Activated T-helper 1 cell treated with anti-CD3 and anti-CD28 coated beads, Interleukin-12 subunit alpha, Interleukin-12 subunit beta, Interleukin-2, Interleukin-4 antibody, amounts not matched to agents 30 ng/mL and 10 ng/mL and 1 ng/mL, durations not matched to agents 14 hours and 24 hours and 36 hours (primary cell): ENCODE measurements around the gene CCDC85C. TPM values are rescaled to one million over a fixed set of nuclear protein-coding genes. Genes with fewer than 3 reads are reported as not detected.
A peak's percentile ranks its signal among the peaks of the same experiment; 100 is the strongest.

Experiments used
- DNase-seq: peaks from one replicate; pipeline ENCODE4 v3.0.0; 2021; ENCODE audit warnings: low spot score
- H3K27ac Mint-ChIP-seq: one replicate; pipeline ENCODE4 v1.8.0; 2021; ENCODE audit warnings: mild to moderate bottlenecking, mixed read lengths
- H3K27me3 Mint-ChIP-seq: one replicate; pipeline ENCODE4 v1.8.0; 2022; ENCODE audit warnings: mild to moderate bottlenecking, moderate library complexity, mixed read lengths; ENCODE audit not compliant: insufficient read depth
- H3K36me3 Mint-ChIP-seq: one replicate; pipeline ENCODE4 v1.8.0; 2021; ENCODE audit warnings: low read depth, mixed read lengths
- H3K4me1 Mint-ChIP-seq: one replicate; pipeline ENCODE4 v1.8.0; 2021; ENCODE audit warnings: low read depth, mixed read lengths
- H3K4me3 Mint-ChIP-seq: one replicate; pipeline ENCODE4 v1.8.0; 2021; ENCODE audit warnings: mild to moderate bottlenecking, moderate library complexity, mixed read lengths
- H3K9me3 Mint-ChIP-seq: one replicate; pipeline ENCODE4 v1.8.0; 2021; ENCODE audit warnings: mixed read lengths
- intact Hi-C: fragments of 100-400 bp; cut with micrococcal nuclease; formaldehyde crosslinking; loops from one replicate; pipeline ENCODE4 v1.15.1; 2024
- total RNA-seq: library from RNA; stranded (reverse); gene quantifications from 2 replicates; pipeline ENCODE4 v1.2.3, GENCODE V29; 2022

The CCDC85C gene
- total RNA-seq, 1 donor from 2014 or later: 7.4 TPM

- Mint-ChIP-seq H3K27ac (peak overlapping the region; percentile 88), H3K9me3 (no peaks in the 10 kb centered on the region), H3K4me1 (peaks cover 55% of the 10 kb centered on the region), H3K36me3 (peaks cover 4% of the 10 kb centered on the region), H3K27me3 (no peaks in the 10 kb centered on the region), H3K4me3 (peak overlapping the region; percentile 99)
- intact Hi-C loops: no loop called here
- no peak for DNase-seq
These were observed 124.7 kb downstream of the CCDC85C start for GRCh38 chr14:99479160-99479905.

- intact Hi-C loops: no loop called here
- H3K36me3 Mint-ChIP-seq: peaks cover 4% of the 10 kb centered on the region
- no peak for DNase-seq
- H3K4me1 Mint-ChIP-seq: peaks cover 44% of the 10 kb centered on the region
- H3K27me3 Mint-ChIP-seq: no peaks in the 10 kb centered on the region
- no peak overlapping the region for H3K4me3 Mint-ChIP-seq
- H3K9me3 Mint-ChIP-seq: no peaks in the 10 kb centered on the region
- H3K27ac Mint-ChIP-seq: no peak overlapping the region
These were observed 125.9 kb downstream of the CCDC85C start for GRCh38 chr14:99478128-99478527.

- Mint-ChIP-seq H3K4me1 (peaks cover 31% of the 10 kb centered on the region), H3K27ac (no peak overlapping the region), H3K4me3 (no peak overlapping the region), H3K27me3 (no peaks in the 10 kb centered on the region), H3K36me3 (peaks cover 4% of the 10 kb centered on the region), H3K9me3 (no peaks in the 10 kb centered on the region)
- no peak for DNase-seq
- intact Hi-C loops: no loop called here
These were observed 127.1 kb downstream of the CCDC85C start for GRCh38 chr14:99476864-99477263.

- intact Hi-C loops: no loop called here
- Mint-ChIP-seq H3K27me3 (no peaks in the 10 kb centered on the region), H3K27ac (no peak overlapping the region), H3K4me1 (peaks cover 30% of the 10 kb centered on the region), H3K9me3 (no peaks in the 10 kb centered on the region), H3K36me3 (peaks cover 4% of the 10 kb centered on the region), H3K4me3 (no peak overlapping the region)
- DNase-seq: no peak
These were observed 128.3 kb downstream of the CCDC85C start for GRCh38 chr14:99475660-99476059.

GRCh38 chr14:99475179-99475578 lies 128.8 kb downstream of the CCDC85C start:
- intact Hi-C loops: no loop called here
- peaks cover 4% of the 10 kb centered on the region for H3K36me3 Mint-ChIP-seq
- no peaks in the 10 kb centered on the region for H3K9me3 Mint-ChIP-seq
- peaks cover 30% of the 10 kb centered on the region for H3K4me1 Mint-ChIP-seq
- H3K27ac Mint-ChIP-seq: no peak overlapping the region
- DNase-seq: no peak
- H3K4me3 Mint-ChIP-seq: no peak overlapping the region
- H3K27me3 Mint-ChIP-seq: no peaks in the 10 kb centered on the region

GRCh38 chr14:99473458-99473857 lies 130.5 kb downstream of the CCDC85C start:
- DNase-seq: no peak
- H3K27ac Mint-ChIP-seq: no peak overlapping the region
- no peak overlapping the region for H3K4me3 Mint-ChIP-seq
- peaks cover 21% of the 10 kb centered on the region for H3K4me1 Mint-ChIP-seq
- H3K9me3 Mint-ChIP-seq: no peaks in the 10 kb centered on the region
- H3K36me3 Mint-ChIP-seq: peaks cover 4% of the 10 kb centered on the region
- intact Hi-C loops: no loop called here
- no peaks in the 10 kb centered on the region for H3K27me3 Mint-ChIP-seq

GRCh38 chr14:99472937-99473336 lies 131.1 kb downstream of the CCDC85C start:
- H3K9me3 Mint-ChIP-seq: no peaks in the 10 kb centered on the region
- no peaks in the 10 kb centered on the region for H3K27me3 Mint-ChIP-seq
- no peaks in the 10 kb centered on the region for H3K36me3 Mint-ChIP-seq
- H3K4me1 Mint-ChIP-seq: peaks cover 20% of the 10 kb centered on the region
- intact Hi-C loops: no loop called here
- H3K4me3 Mint-ChIP-seq: no peak overlapping the region
- H3K27ac Mint-ChIP-seq: no peak overlapping the region
- DNase-seq: no peak

GRCh38 chr14:99471731-99472130 lies 132.3 kb downstream of the CCDC85C start:
- no peaks in the 10 kb centered on the region for H3K36me3 Mint-ChIP-seq
- DNase-seq: no peak
- H3K27me3 Mint-ChIP-seq: no peaks in the 10 kb centered on the region
- no peak overlapping the region for H3K4me3 Mint-ChIP-seq
- intact Hi-C loops: no loop called here
- peaks cover 21% of the 10 kb centered on the region for H3K4me1 Mint-ChIP-seq
- no peak overlapping the region for H3K27ac Mint-ChIP-seq
- H3K9me3 Mint-ChIP-seq: no peaks in the 10 kb centered on the region

- intact Hi-C loops: no loop called here
- no peak overlapping the region for H3K4me3 Mint-ChIP-seq
- no peak overlapping the region for H3K27ac Mint-ChIP-seq
- H3K27me3 Mint-ChIP-seq: no peaks in the 10 kb centered on the region
- no peaks in the 10 kb centered on the region for H3K9me3 Mint-ChIP-seq
- no peak for DNase-seq
- peaks cover 13% of the 10 kb centered on the region for H3K4me1 Mint-ChIP-seq
- H3K36me3 Mint-ChIP-seq: peaks cover 3% of the 10 kb centered on the region
These were observed 135.0 kb downstream of the CCDC85C start for GRCh38 chr14:99468836-99469592.

- intact Hi-C loops: no loop called here
- peaks cover 8% of the 10 kb centered on the region for H3K36me3 Mint-ChIP-seq
- no peak overlapping the region for H3K4me3 Mint-ChIP-seq
- no peaks in the 10 kb centered on the region for H3K27me3 Mint-ChIP-seq
- no peaks in the 10 kb centered on the region for H3K9me3 Mint-ChIP-seq
- DNase-seq: no peak
- H3K27ac Mint-ChIP-seq: no peak overlapping the region
- H3K4me1 Mint-ChIP-seq: peaks cover 13% of the 10 kb centered on the region
These were observed 135.9 kb downstream of the CCDC85C start for GRCh38 chr14:99468081-99468480.

GRCh38 chr14:99467336-99468078 lies 136.5 kb downstream of the CCDC85C start:
- DNase-seq: no peak
- no peak overlapping the region for H3K4me3 Mint-ChIP-seq
- intact Hi-C loops: no loop called here
- H3K9me3 Mint-ChIP-seq: no peaks in the 10 kb centered on the region
- H3K27me3 Mint-ChIP-seq: no peaks in the 10 kb centered on the region
- peaks cover 9% of the 10 kb centered on the region for H3K36me3 Mint-ChIP-seq
- H3K27ac Mint-ChIP-seq: no peak overlapping the region
- H3K4me1 Mint-ChIP-seq: peaks cover 13% of the 10 kb centered on the region

- Mint-ChIP-seq H3K9me3 (no peaks in the 10 kb centered on the region), H3K4me1 (peaks cover 13% of the 10 kb centered on the region), H3K27me3 (no peaks in the 10 kb centered on the region), H3K27ac (no peak overlapping the region), H3K4me3 (no peak overlapping the region), H3K36me3 (peaks cover 15% of the 10 kb centered on the region)
- intact Hi-C loops: no loop called here
- no peak for DNase-seq
These were observed 137.2 kb downstream of the CCDC85C start for GRCh38 chr14:99466758-99467157.

GRCh38 chr14:99465288-99465687 lies 138.7 kb downstream of the CCDC85C start:
- no peaks in the 10 kb centered on the region for H3K27me3 Mint-ChIP-seq
- no peak overlapping the region for H3K27ac Mint-ChIP-seq
- H3K9me3 Mint-ChIP-seq: no peaks in the 10 kb centered on the region
- intact Hi-C loops: no loop called here
- peaks cover 24% of the 10 kb centered on the region for H3K36me3 Mint-ChIP-seq
- peaks cover 21% of the 10 kb centered on the region for H3K4me1 Mint-ChIP-seq
- H3K4me3 Mint-ChIP-seq: no peak overlapping the region
- no peak for DNase-seq
